ENCODE data around the gene RUNX1.

RUNX1 gene

DNA sequence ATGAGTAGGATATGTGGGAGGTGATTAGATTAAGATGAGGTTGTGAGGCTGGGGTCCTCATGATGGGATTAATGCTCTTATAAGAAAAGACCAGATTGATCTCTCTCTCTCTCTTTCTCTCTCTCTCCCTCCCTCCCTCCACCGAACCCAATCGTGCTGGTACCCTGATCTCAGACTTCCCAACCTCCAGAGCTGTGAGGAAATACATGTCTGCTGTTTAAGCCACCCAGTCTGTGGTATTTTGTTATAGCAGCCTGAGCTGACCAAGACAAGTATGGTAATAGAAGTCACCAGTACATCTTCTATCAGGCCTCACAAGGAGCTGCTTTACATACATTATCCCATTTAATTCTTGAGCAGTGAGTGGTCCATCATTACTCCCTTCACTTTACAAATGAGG, 149.8 kb downstream of the RUNX1 start:
- DNase-seq (ENCODE audit: low read depth, low spot score) = no peak

- DNase-seq (ENCODE audit: low read depth, low spot score) = no peak
Observed at GRCh38 chr21:34897828-34898227, 151.3 kb downstream of the RUNX1 start.

DNA sequence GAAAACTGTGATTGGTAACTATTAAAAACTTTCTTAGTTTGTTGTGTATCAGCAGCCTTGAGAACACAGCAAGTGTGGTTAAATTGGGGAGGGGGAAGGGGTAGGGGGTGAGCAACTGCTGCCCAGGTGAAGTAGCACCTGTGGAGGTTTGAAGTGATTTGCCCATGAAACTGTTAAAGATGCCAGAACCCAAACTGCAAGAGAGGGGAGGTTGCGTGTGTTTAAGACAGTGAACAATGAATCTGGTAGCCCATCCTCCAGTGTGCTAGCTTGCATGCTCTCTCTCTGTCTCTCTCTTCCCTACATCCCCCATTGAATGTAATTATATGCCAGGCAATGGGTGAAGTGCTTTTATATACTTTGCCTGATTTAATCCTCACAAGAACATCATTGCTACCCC, 154.7 kb downstream of the RUNX1 start:
- no peak for DNase-seq (ENCODE audit: low read depth, low spot score)

GRCh38 chr21:34892209-34892608, 156.9 kb downstream of the RUNX1 start:
- no peak for DNase-seq (ENCODE audit: low read depth, low spot score)

DNA sequence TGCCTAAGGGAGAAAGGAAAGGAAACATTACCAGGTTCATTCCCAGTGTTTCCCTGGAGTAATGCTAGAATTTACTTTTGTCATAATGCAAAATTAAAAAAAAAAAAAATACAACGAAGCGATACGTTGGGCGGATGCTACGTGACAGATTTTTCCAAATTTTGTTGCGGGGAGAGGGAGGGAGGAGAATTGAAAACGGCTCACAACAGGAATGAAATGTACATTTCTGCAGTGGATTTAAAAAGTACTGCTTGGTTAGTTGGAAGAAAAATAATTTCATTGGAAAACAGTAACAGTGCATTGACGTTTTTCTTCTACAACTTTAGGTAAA, 157.5 kb downstream of the RUNX1 start:
- DNase-seq (ENCODE audit: low read depth, low spot score) = no peak

GRCh38 chr21:34890724-34891612, 158.1 kb downstream of the RUNX1 start:
- no peak for DNase-seq (ENCODE audit: low read depth, low spot score)

GRCh38 chr21:34890470-34890723, 158.7 kb downstream of the RUNX1 start:
- no peak for DNase-seq (ENCODE audit: low read depth, low spot score)

GRCh38 chr21:34889676-34890469, 159.2 kb downstream of the RUNX1 start:
- no peak for DNase-seq (ENCODE audit: low read depth, low spot score)

DNA sequence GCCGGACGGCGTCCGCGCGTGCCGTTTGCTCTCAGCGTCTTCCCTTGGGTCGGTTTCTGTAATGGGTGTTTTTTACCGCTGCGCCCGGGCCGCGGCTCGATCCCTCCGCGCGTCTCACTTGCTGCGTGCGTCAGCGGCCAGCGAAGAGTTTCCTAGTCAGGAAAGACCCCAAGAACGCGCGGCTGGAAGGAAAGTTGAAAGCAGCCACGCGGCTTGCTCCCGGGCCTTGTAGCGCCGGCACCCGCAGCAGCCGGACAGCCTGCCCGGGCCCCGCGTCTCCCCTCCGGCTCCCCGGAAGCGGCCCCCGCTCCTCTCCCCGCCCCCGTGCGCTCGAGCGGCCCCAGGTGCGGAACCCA, 159.8 kb downstream of the RUNX1 start:
- DNase-seq (ENCODE audit: low read depth, low spot score) = no peak

GRCh38 chr21:34888569-34889319, 160.4 kb downstream of the RUNX1 start:
- no peak for DNase-seq (ENCODE audit: low read depth, low spot score)

- no peak for DNase-seq (ENCODE audit: low read depth, low spot score)
Observed at GRCh38 chr21:34887725-34888568, 161.2 kb downstream of the RUNX1 start.

DNA sequence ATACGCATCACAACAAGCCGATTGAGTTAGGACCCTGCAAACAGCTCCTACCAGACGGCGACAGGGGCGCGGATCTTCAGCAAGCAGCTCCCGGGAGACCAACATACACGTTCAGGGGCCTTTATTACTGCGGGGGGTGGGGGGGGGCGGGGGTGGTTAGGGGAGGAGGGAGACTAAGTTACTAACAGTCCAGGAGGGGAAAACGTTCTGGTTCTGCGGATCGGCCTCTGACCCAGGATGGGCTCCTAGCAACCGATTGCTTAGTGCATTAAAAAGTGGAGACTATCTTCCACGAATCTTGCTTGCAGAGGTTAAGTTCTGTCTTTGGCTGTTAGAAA, 162.0 kb downstream of the RUNX1 start:
- DNase-seq (ENCODE audit: low read depth, low spot score) = no peak

DNA sequence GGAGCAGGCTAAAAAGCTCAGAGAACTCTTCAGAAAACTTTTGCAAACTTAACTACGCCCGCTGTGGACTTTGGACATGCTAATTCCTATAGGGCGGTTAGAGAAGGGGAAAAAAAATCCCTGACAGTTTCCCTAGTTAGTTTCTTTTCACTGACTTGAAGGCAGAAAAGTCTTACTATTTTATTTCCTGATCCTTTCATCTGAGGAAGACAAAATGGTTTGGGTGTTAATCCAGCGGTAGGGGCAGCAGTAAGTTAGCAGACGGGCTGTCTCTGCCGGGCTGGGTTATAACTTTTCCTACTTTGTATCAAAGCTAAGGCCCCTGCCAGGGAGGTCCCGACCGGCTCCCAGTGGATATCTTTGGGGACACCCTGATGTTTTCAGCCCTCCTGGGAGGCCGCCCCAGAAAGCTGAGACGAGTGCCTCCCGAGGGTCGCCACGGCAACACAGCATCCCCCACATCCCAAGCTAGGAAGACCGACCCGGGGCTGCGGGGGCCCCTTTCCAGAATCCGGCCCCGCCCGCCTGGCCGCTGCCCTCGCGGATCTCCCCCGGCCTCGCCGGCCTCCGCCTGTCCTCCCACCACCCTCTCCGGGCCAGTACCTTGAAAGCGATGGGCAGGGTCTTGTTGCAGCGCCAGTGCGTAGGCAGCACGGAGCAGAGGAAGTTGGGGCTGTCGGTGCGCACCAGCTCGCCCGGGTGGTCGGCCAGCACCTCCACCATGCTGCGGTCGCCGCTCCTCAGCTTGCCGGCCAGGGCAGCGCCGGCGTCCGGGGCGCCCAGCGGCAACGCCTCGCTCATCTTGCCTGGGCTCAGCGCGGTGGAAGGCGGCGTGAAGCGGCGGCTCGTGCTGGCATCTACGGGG, 162.6 kb downstream of the RUNX1 start:
- no peak for DNase-seq (ENCODE audit: low read depth, low spot score)

DNA sequence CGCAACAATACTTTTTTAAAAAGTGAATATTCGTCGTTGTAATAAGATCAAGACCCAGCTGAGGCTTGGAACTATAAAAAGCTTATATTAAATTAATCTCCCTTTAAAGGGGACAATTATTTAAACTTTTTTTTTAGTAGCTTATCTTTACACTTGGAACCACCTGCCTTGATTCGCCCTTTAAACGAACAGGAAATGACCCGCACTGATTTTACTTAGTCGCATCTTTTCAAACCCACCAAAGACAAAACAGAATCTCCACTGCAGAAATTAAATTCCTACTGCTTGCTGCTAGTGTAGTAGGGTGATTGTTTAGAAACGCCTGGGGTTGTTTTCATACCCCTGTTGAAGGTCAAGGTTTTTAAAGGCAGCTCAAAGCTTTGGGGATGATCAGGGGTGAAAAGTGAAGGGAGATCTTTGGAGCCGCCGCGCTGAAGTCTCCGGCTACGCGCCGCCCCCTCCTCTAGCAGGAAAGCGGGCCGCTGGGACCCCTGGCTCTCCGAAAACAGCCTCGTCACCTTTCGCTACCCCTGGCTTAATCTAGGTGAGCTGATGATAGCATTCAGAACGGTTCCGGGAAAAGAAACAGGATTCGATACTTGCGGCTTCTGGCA, 163.4 kb downstream of the RUNX1 start:
- no peak for DNase-seq (ENCODE audit: low read depth, low spot score)

DNA sequence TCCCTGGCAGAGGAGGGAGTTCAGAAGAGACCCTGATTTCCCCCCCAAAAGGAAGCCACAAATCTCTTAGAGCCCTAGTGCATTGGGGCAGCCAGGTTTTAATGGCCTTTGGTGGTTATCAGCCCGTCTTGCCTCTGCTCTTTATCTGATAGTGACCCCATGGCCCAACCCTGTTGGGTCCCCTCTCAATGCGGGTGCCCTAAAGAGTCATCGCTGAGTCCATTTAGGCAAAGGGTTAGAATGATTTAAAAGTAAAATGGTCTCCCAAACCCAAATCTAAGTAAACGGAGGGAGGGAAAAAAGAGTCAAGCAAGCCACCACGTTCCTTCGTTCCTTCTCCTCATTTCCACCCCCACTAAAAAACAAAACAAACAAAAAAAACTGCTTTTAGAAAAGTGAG, 164.0 kb downstream of the RUNX1 start:
- no peak for DNase-seq (ENCODE audit: low read depth, low spot score)

GRCh38 chr21:34884346-34884929, 164.7 kb downstream of the RUNX1 start:
- DNase-seq (ENCODE audit: low read depth, low spot score) = no peak

GRCh38 chr21:34883491-34884271, 165.4 kb downstream of the RUNX1 start:
- DNase-seq (ENCODE audit: low read depth, low spot score) = no peak

- DNase-seq (ENCODE audit: low read depth, low spot score) = no peak
Observed at GRCh38 chr21:34882719-34883131, 166.4 kb downstream of the RUNX1 start.

DNA sequence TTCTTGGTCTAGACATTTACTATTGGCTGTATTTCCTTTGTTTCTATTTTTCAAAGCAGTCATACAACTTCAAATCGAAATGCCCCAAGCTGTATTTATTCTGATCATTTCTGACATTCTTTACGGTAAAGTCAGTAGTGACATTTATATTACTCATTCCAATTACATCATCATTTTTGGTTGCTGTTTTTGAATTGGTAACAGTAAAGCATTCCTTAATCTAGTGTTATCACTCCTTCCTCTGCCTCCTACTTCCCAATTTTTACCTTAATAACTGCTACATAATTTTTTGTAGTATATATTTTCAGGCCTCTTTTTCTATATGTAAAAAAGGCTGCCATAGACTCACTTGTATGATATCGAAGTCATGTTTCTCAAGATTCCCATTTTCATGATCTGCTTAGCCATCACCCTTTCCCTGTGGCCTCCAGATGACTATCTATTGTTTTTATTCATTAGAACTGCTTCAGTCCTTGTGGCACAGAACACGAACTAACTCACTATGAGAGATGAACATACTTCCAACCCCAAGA, 167.2 kb downstream of the RUNX1 start:
- no peak for DNase-seq (ENCODE audit: low read depth, low spot score)
